Neural cell (in vitro differentiated cells): ENCODE results near the gene IL21R. TPM values are rescaled to one million over a fixed set of nuclear protein-coding genes. Genes with fewer than 3 reads are reported as not detected.

Source experiments
- H2AFZ ChIP-seq: fragments of 200-600, 300-800 bp; sonication (generic), shearing (Covaris generic); 2 replicates; pipeline ENCODE4 v1.6.0; 2014; ENCODE audit warnings: low read depth, mild to moderate bottlenecking, antibody characterized with exemption, low read length, moderate library complexity
- H3F3A ChIP-seq: fragments of 200-600 bp; shearing (Covaris generic); 2 replicates; pipeline ENCODE4 v1.6.1; 2016; ENCODE audit warnings: mild to moderate bottlenecking, moderate library complexity, mixed read lengths, antibody characterized with exemption, low read length; ENCODE audit not compliant: insufficient read depth, poor library complexity, severe bottlenecking
- H3K27ac ChIP-seq: fragments of 200-600, 300-800 bp; sonication (generic), shearing (Covaris generic); 2 replicates; pipeline ENCODE4 v1.5.1; 2014; ENCODE audit warnings: mild to moderate bottlenecking, low read length, moderate library complexity
- H3K27me3 ChIP-seq: fragments of 300-800, 200-600 bp; sonication (generic), shearing (Covaris generic); 2 replicates; pipeline ENCODE4 v1.6.0; 2014; ENCODE audit warnings: mild to moderate bottlenecking, low read depth, low read length, moderate library complexity; ENCODE audit not compliant: insufficient read depth
- H3K36me3 ChIP-seq: fragments of 300-800, 200-600 bp; sonication (generic), shearing (Covaris generic); 2 replicates; pipeline ENCODE4 v1.5.1; 2014; ENCODE audit warnings: mild to moderate bottlenecking, antibody characterized with exemption, low read length, moderate library complexity; ENCODE audit not compliant: insufficient read depth
- H3K4me2 ChIP-seq: fragments of 300-800, 200-600 bp; sonication (generic), shearing (Covaris generic); 2 replicates; pipeline ENCODE4 v1.6.0; 2014; ENCODE audit warnings: mild to moderate bottlenecking, low read length
- H3K4me3 ChIP-seq: fragments of 300-800, 200-600 bp; sonication (generic), shearing (Covaris generic); 2 replicates; pipeline ENCODE4 v1.5.1; 2014; ENCODE audit warnings: mild to moderate bottlenecking, low read length, moderate library complexity
- H3K79me2 ChIP-seq: fragments of 200-600 bp; shearing (Covaris generic); replicated peaks from 2 replicates; pipeline ENCODE4 v1.6.0; 2014; ENCODE audit warnings: mild to moderate bottlenecking, low read length, moderate library complexity; ENCODE audit not compliant: insufficient read depth
- H3K9ac ChIP-seq: fragments of 300-800, 200-600 bp; sonication (generic), shearing (Covaris generic); 2 replicates; pipeline ENCODE4 v1.6.1; 2016; ENCODE audit warnings: mild to moderate bottlenecking, low read length, mixed read lengths
- H3K9me2 ChIP-seq: fragments of 200-600 bp; shearing (Covaris generic); 2 replicates; pipeline ENCODE4 v1.6.1; 2016; ENCODE audit warnings: mild to moderate bottlenecking, low read length, mixed read lengths; ENCODE audit not compliant: insufficient read depth
- H3K9me3 ChIP-seq: fragments of 200-600, 300-800 bp; sonication (generic), shearing (Covaris generic); 2 replicates; pipeline ENCODE4 v1.6.1; 2016; ENCODE audit warnings: mild to moderate bottlenecking, mixed run types, low read length, moderate library complexity, mixed read lengths
- H4K20me1 ChIP-seq: fragments of 200-600 bp; shearing (Covaris generic); 2 replicates; pipeline ENCODE4 v1.6.1; 2016; ENCODE audit warnings: mild to moderate bottlenecking, mixed run types; ENCODE audit not compliant: insufficient read depth
- CTCF ChIP-seq: fragments of 450-650 bp; IDR thresholded peaks from 2 replicates; pipeline ENCODE4 v1.5.1; 2014; ENCODE audit warnings: antibody characterized with exemption, mild to moderate bottlenecking, moderate library complexity; ENCODE audit not compliant: poor library complexity, severe bottlenecking
- EP300 ChIP-seq: fragments of 450-650 bp; conservative IDR thresholded peaks from 2 replicates; pipeline ENCODE4 v1.6.1; 2014; ENCODE audit warnings: antibody characterized with exemption, mild to moderate bottlenecking, moderate library complexity; ENCODE audit not compliant: poor library complexity, severe bottlenecking
- EZH2 ChIP-seq: fragments of 200-600, 300-800 bp; shearing (Covaris generic), sonication (generic); IDR thresholded peaks from 2 replicates; pipeline ENCODE4 v1.6.1; 2014; ENCODE audit warnings: antibody characterized with exemption, low read length, borderline replicate concordance, mild to moderate bottlenecking; ENCODE audit not compliant: insufficient read depth, poor library complexity, severe bottlenecking
- MXI1 ChIP-seq: fragments of 450-650 bp; conservative IDR thresholded peaks from 2 replicates; pipeline ENCODE4 v1.6.1; 2014; ENCODE audit warnings: antibody characterized with exemption, mild to moderate bottlenecking; ENCODE audit not compliant: poor library complexity, severe bottlenecking
- POLR2AphosphoS5 ChIP-seq: IDR thresholded peaks from 2 replicates; pipeline ENCODE4 v1.6.1; 2012
- RAD21 ChIP-seq: fragments of 450-650 bp; conservative IDR thresholded peaks from 2 replicates; pipeline ENCODE4 v1.6.1; 2014; ENCODE audit warnings: antibody characterized with exemption, mild to moderate bottlenecking, moderate library complexity
- REST ChIP-seq: IDR thresholded peaks from 2 replicates; pipeline ENCODE4 v1.6.1; 2012; ENCODE audit warnings: borderline replicate concordance
- SMC3 ChIP-seq: fragments of 450-650 bp; conservative IDR thresholded peaks from 2 replicates; pipeline ENCODE4 v1.6.1; 2014; ENCODE audit warnings: antibody characterized with exemption, mild to moderate bottlenecking, moderate library complexity; ENCODE audit not compliant: poor library complexity
- TAF1 ChIP-seq: IDR thresholded peaks from 2 replicates; pipeline ENCODE4 v1.6.1; 2012; ENCODE audit warnings: low read depth
- polyA plus RNA-seq: library from polyadenylated mRNA; depleted of rRNA; stranded (reverse); fragments of >200 nt; gene quantifications from 2 replicates; pipeline ENCODE4 v1.2.3, GENCODE V29; 2014

The IL21R gene
- polyA plus RNA-seq, 1 donor from 2014 or later = not detected

GRCh38 chr16:27367461-27368357 is 34.3 kb upstream of the IL21R start:
- Histone ChIP-seq H3K27me3 (no peaks in the 10 kb centered on the region), H4K20me1 (no peaks in the 10 kb centered on the region), H3K4me3 (no peak overlapping the region), H3F3A (no peaks in the 10 kb centered on the region), H2AFZ (no peak overlapping the region), H3K9me3 (no peaks in the 10 kb centered on the region), H3K4me2 (no peak overlapping the region), H3K9me2 (no peaks in the 10 kb centered on the region), H3K9ac (no peak overlapping the region), H3K27ac (no peak overlapping the region), H3K36me3 (no peaks in the 10 kb centered on the region), H3K79me2 (no peaks in the 10 kb centered on the region)
- TF ChIP-seq CTCF (peak; percentile 24), MXI1 (no peak), RAD21 (no peak), EP300 (no peak), EZH2 (no peak), POLR2AphosphoS5 (no peak), TAF1 (no peak)

DNA sequence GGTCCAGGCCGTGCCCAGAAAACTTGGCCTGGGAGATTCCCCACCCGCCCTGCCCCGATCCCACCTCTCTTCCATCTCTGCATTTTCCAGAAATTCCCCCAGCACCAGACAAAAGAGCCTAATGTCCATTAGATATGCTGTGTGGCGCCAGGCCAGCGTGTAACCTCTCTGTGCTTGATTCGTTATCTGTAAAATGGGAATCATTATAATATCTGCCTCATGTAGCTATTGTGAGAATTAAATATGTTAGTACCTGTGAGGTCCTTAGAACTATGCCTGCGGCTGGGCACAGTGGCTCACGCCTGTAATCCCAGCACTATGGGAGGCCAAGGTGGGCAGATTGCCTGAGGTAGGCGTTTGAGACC is 33.6 kb upstream of the IL21R start:
- Histone ChIP-seq H3K4me3 (no peak overlapping the region), H3K9ac (no peak overlapping the region), H3F3A (no peaks in the 10 kb centered on the region), H3K9me2 (no peaks in the 10 kb centered on the region), H3K27me3 (no peaks in the 10 kb centered on the region), H4K20me1 (no peaks in the 10 kb centered on the region), H3K4me2 (no peak overlapping the region), H3K79me2 (no peaks in the 10 kb centered on the region), H3K36me3 (no peaks in the 10 kb centered on the region), H3K27ac (no peak overlapping the region), H3K9me3 (no peaks in the 10 kb centered on the region), H2AFZ (no peak overlapping the region)
- no peak for TF ChIP-seq MXI1
- no peak for TF ChIP-seq CTCF
- TF ChIP-seq SMC3 = no peak
- no peak for TF ChIP-seq TAF1

GRCh38 chr16:27369806-27370205 is 32.2 kb upstream of the IL21R start:
- Histone ChIP-seq H3K9ac (no peak overlapping the region), H3K9me3 (no peaks in the 10 kb centered on the region), H4K20me1 (no peaks in the 10 kb centered on the region), H3K27me3 (no peaks in the 10 kb centered on the region), H3F3A (no peaks in the 10 kb centered on the region), H3K4me2 (no peak overlapping the region), H3K9me2 (no peaks in the 10 kb centered on the region), H3K4me3 (no peak overlapping the region), H2AFZ (no peak overlapping the region), H3K27ac (no peak overlapping the region), H3K36me3 (no peaks in the 10 kb centered on the region), H3K79me2 (no peaks in the 10 kb centered on the region)
- TF ChIP-seq RAD21 = no peak
- TF ChIP-seq REST = no peak
- TF ChIP-seq EZH2 = no peak
- no peak for TF ChIP-seq TAF1
- no peak for TF ChIP-seq EP300
- TF ChIP-seq MXI1 = no peak
